ENCODE data around the gene HAL. TPM values are rescaled to one million over a fixed set of nuclear protein-coding genes. Genes with fewer than 3 reads are reported as not detected.

Gene HAL
- total RNA-seq, 4 donors from 2014 or later, result 1.2 TPM; not detected in 3

- WGBS, result 87% methylated on average over 11 of the region's 11 CpGs
- TF ChIP-seq POLR2AphosphoS5 (IDR thresholded peaks at IDR 0.05) (no peak), CTCF (IDR thresholded peaks at IDR 0.05) (no peak), EP300 (IDR thresholded peaks at IDR 0.05) (no peak), POLR2A (IDR thresholded peaks at IDR 0.05; ENCODE audit: low read depth) (no peak)
- intact Hi-C loops (cut with DNase I), result no loop called here
These were observed 7.5 kb downstream of the HAL start for GRCh38 chr12:95988506-95989275.

DNA sequence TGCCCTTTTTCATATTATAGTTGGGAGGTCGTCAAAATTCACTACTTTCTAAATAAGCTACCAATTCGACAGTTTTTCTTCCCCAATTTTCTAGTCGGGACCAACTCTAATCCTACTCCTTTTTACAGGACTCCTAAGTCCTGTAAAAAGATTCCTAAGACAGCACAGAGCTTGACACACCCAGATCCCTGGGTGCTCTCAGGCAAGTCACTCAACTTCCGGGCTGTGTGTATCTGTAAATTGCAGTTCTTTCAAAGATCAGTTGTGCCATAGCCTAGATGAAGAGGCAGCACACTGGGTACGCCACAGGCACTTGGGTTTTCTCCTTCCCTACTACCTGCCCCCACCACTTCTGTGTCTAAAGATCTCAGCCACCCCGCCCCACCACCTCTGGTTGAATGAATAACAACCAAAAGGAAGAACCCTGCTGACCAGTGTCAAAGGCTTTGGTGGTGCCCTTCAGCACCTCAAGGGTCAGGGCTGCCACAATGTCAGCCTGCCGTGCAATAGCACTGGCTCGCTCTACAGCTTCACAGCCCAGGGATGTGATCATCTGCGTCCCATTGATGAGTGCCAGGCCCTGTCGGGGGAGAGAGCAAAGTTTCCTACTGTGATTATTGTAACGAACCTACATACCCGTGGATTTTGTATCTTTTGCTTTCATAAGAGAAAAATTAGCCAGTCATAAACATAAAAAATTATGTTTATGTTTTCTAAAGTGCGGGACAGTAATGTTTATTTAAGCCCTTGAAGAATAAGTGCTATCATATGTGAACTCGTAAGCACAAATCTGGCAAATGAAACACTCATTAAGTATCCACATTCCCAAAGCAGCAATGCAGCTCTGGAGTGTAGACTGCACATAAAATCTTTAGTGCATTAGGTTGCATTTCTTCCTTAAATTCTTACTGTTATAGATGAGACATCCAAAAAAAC, 9.2 kb downstream of the HAL start:
- no peak for TF ChIP-seq POLR2A (IDR thresholded peaks at IDR 0.05; ENCODE audit: low read depth)
- TF ChIP-seq EP300 (IDR thresholded peaks at IDR 0.05), result no peak
- TF ChIP-seq CTCF (IDR thresholded peaks at IDR 0.05), result no peak
- TF ChIP-seq POLR2AphosphoS5 (IDR thresholded peaks at IDR 0.05), result no peak
- no peak overlapping the region for H3K4me3 ChIP-seq
- H3K27ac ChIP-seq (replicated peaks in 1 of 4), result no peak overlapping the region
- H3K27me3 ChIP-seq, result no peaks in the 10 kb centered on the region
- H3K4me1 ChIP-seq, result no peaks in the 10 kb centered on the region
- WGBS, result 72% methylated on average over 14 of the region's 14 CpGs
- intact Hi-C loops (cut with DNase I), result no loop called here
- DNase-seq (ENCODE audit: extremely low spot score), result peak; percentile 57
- H3K9me3 ChIP-seq, result no peaks in the 10 kb centered on the region
- no peaks in the 10 kb centered on the region for H3K36me3 ChIP-seq

More at GRCh38 chr12:95988506-95989275, 7.5 kb downstream of the HAL start:
- no peak overlapping the region for H3K27ac ChIP-seq (replicated peaks in 1 of 4)
- H3K9me3 ChIP-seq, result no peaks in the 10 kb centered on the region
- H3K4me3 ChIP-seq, result no peak overlapping the region
- DNase-seq (ENCODE audit: extremely low spot score), result peak; percentile 78
- H3K36me3 ChIP-seq, result no peaks in the 10 kb centered on the region
- H3K27me3 ChIP-seq, result no peaks in the 10 kb centered on the region
- H3K4me1 ChIP-seq, result no peaks in the 10 kb centered on the region

- Histone ChIP-seq H3K36me3 (no peaks in the 10 kb centered on the region), H3K4me3 (no peak overlapping the region), H3K4me1 (no peaks in the 10 kb centered on the region), H3K9me3 (no peaks in the 10 kb centered on the region), H3K27me3 (no peaks in the 10 kb centered on the region), H3K27ac (replicated peaks in 1 of 4) (no peak overlapping the region)
- 93% methylated on average over 1 of the region's 1 CpG for WGBS
- no peak for TF ChIP-seq CTCF (IDR thresholded peaks at IDR 0.05)
- no peak for TF ChIP-seq POLR2AphosphoS5 (IDR thresholded peaks at IDR 0.05)
- no peak for TF ChIP-seq POLR2A (IDR thresholded peaks at IDR 0.05; ENCODE audit: low read depth)
- no peak for TF ChIP-seq EP300 (IDR thresholded peaks at IDR 0.05)
- no peak for DNase-seq (ENCODE audit: extremely low spot score)
- intact Hi-C loops (cut with DNase I), result no loop called here
These were observed 11.5 kb downstream of the HAL start for GRCh38 chr12:95984682-95985081.

DNA sequence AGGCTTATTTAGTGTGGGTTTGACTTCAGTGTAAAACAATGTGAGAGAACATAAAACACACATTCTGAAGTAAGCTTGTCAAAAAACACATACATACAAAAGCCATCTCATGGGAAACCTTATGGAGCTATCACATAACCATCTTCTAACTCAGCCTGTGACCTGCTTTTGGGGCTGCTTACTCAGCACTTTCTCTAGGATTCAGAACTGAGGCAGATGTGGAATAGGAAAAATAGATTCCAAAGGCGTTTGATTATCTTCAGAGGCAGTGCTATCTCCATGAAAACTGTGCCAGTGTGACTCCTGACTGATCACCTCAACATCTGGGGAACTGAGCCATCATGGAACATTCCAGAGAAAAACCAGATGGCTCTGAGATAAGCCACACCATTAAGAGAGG, 13.5 kb downstream of the HAL start:
- no peaks in the 10 kb centered on the region for H3K27me3 ChIP-seq
- intact Hi-C loops (cut with DNase I), result no loop called here
- DNase-seq (ENCODE audit: extremely low spot score), result peak; percentile 62
- no peak overlapping the region for H3K27ac ChIP-seq (replicated peaks in 1 of 4)
- H3K4me1 ChIP-seq, result no peaks in the 10 kb centered on the region
- no peak overlapping the region for H3K4me3 ChIP-seq
- 62% methylated on average over 1 of the region's 1 CpG for WGBS
- H3K9me3 ChIP-seq, result no peaks in the 10 kb centered on the region
- H3K36me3 ChIP-seq, result no peaks in the 10 kb centered on the region
- TF ChIP-seq POLR2A (IDR thresholded peaks at IDR 0.05; ENCODE audit: low read depth) (no peak), POLR2AphosphoS5 (IDR thresholded peaks at IDR 0.05) (no peak), EP300 (IDR thresholded peaks at IDR 0.05) (no peak), CTCF (IDR thresholded peaks at IDR 0.05) (no peak)

Measured in esophagus muscularis mucosa (tissue), 4 donors.